Stimulated activated CD4-positive, alpha-beta T cell treated with anti-CD3 and anti-CD28 coated beads, Interleukin-1b, Interleukin-23, amount 100 ng/mL, for 24 hours (primary cell): Measurements from ENCODE around the gene NOL11.
"Not testable (repeated sequence)": the region's sequence is repeated elsewhere in the genome, so short reads cannot be mapped to it uniquely, and the experiment has no call there.

Source experiments
- DNase-seq, 4 experiments: peaks; one replicate each; pipeline ENCODE4 v3.0.0-alpha.2; 2020; ENCODE audit warnings: low read depth in 4 of 4, low spot score in 1 of 4

NOL11 gene

GRCh38 chr17:67708378-67708777, 9.4 kb upstream of the NOL11 start:
- DNase-seq: no peak

- DNase-seq: no peak
Measured at GRCh38 chr17:67711916-67712315, 5.8 kb upstream of the NOL11 start.

DNA sequence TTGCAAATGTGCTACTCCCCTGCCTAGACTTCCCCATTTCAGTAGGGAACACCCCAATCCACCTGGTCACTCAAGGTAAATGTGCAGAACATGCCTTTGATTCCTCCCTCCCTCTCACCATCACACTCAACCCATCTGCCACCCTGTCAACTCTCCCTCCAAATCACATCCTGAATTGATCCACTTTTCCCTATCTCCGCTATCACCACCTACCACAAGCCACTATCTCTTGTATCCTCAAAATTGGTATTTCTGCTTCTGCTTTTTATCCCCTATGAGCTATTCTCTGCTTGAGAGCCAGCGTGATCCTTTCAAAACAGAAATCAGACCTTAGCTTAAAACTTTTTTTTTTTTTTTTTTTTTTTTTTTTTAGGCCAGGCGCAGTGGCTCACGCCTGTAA, 5.4 kb upstream of the NOL11 start:
- no peak for DNase-seq

DNA sequence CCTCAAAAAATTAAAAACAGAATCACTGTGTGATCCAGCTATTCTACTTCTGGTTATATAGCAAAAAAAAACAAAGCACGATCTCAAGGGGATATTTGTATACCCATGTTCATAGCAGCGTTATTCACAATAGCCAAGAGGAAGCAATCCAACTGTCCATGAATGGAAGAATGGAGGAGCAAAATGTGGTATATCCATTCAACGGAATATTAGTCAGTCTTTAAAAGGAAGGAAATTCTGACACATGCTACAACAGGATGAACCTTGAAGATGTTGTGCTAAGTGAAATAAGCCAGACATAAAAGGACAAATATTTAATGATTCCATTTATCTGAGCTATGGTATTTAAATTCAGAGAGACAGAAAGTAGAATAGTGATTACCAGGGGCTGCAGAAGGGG, 4.6 kb upstream of the NOL11 start:
- DNase-seq: no peak

GRCh38 chr17:67716405-67716798, 1.3 kb upstream of the NOL11 start:
- DNase-seq: no peak

GRCh38 chr17:67717192-67717623, 528 bp upstream of the NOL11 start:
- no peak for DNase-seq

DNA sequence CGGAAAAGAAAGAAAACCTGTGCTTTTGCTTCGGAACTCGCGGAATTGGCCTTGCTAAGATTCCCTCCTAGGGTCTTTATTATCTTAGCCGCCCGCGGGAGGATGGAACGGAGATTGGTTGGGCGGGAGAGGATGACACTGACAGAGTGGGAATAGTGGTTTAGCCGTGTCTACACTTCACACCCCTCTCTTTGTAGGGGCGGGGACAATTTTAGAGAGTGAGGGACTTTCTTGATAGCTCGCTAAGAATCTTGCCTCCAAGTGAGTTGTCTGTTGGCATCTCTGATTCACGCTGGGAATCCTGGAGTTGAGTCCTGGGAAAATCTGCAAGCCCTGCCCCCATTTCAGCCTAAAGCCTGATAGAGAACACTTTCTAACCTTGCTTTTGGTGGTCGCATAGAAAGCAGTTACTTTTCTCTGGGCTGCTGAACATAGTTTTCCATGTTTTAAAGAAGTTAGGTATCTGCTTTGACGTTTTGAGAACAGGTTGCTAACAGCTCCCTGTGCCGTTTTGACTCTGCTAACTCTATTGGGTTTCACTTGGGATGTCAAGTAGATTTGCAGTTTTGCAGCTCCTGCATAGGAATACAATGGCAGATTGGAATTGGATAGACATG, 697 bp downstream of the NOL11 start:
- peak in 2 of 4 experiments; percentile 16 to 23 for DNase-seq

DNA sequence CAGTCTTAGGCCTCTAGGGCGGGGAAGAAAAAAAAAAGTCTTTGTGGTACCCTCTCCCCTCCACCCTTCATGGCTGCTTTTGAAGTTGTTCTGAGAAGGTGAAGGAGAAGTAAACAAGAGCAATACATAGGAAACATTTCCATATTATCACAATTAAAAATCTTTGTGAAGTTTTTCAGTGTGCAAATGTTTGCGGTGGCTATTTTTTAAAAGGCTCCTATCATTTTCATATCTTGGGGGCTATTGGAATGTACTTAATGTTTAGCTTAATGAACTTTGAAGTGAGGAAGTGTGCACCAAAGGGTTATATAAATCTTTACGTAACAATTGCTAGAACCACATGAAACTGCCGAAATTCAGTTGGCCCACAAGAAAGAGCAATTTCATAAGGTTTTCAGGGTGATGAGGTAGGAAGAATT, 7.6 kb downstream of the NOL11 start:
- no peak for DNase-seq

DNA sequence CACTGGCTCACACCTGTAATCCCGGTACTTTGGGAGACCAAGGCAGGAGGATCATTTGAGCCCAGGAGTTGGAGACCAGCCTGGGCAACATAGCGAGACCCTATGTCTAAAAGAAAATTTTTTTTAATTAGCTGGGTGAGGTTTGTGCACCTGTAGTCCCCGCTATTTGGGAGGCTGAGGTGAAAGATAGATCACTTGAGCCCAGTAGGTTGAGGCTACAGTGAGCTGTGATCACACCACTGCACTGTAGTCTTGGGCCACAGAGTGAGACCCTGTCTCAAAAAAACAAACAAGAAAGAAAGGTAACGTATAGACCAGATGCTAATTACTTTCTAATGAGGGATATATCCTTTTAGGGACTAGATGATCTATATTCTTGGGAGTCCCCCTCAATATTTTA, 8.1 kb downstream of the NOL11 start:
- no peak for DNase-seq

DNA sequence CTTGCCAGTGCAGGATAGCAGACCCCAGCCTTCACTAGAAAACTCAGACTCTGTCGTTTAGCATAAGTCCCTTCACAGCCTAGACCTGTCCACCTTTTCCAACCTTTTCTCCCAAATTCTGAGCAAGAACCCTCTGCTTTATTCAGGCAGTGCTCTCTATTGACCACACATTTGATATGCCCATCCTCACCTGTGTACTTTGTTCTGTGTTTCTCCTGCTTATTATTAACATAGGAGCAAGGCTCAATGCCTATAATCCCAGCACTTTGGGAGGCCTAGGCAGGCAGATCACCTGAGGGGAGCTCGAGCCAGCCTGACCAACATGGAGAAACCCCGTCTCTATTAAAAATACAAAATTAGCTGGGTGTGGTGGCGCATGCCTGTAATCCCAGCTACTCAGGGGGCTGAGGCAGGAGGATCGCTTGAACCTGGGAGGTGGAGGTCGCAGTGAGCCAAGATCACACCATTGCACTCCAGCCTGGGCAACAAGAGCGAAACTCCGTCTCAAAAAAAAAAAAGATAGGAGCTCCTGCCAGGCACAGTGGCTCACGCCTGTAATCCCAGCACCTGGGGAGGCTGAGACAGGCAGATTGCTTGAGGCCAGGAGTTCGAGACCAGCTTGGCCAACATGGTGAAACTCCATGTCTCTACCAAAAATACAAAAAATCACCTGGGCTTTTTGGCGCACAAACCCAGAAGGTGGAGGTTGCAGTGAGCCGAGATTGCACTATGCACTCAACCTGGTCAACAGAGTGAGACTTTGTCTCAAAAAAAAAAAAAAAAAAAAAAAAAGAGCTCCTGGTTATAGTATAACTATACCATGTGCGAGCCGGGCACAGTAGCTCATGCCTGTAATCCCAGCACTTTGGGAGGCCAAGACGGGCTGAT, 9.7 kb downstream of the NOL11 start:
- DNase-seq: not testable (repeated sequence)

- no peak for DNase-seq
Measured at GRCh38 chr17:67729903-67730302, 12.2 kb downstream of the NOL11 start.

- DNase-seq: no peak
Measured at GRCh38 chr17:67730731-67731130, 13.0 kb downstream of the NOL11 start.

- no peak for DNase-seq
Measured at GRCh38 chr17:67733449-67733848, 15.7 kb downstream of the NOL11 start.

- no peak for DNase-seq
Measured at GRCh38 chr17:67737145-67737544, 19.4 kb downstream of the NOL11 start.

DNA sequence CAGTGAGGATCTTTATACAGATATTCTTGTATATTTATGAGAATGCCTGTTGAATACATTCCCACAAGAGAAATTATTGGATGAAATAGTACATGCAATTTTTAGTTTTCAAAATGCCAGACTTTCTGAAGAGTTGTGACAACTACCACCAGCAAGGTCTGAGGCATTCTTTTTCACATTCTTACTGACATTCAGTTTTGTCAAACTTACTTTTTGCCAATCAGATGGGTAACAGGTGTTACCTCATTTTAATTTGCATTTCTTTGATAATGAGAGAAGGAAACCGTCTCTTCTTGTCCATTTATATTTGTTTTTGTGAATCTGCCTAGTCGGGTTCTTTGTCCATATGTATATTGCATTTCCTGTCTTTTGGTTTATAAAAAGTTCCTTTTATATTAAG, 24.3 kb downstream of the NOL11 start:
- no peak for DNase-seq

GRCh38 chr17:67746704-67747571, 29.2 kb downstream of the NOL11 start:
- no peak for DNase-seq

- DNase-seq: no peak
Measured at GRCh38 chr17:67747681-67748235, 30.0 kb downstream of the NOL11 start.

DNA sequence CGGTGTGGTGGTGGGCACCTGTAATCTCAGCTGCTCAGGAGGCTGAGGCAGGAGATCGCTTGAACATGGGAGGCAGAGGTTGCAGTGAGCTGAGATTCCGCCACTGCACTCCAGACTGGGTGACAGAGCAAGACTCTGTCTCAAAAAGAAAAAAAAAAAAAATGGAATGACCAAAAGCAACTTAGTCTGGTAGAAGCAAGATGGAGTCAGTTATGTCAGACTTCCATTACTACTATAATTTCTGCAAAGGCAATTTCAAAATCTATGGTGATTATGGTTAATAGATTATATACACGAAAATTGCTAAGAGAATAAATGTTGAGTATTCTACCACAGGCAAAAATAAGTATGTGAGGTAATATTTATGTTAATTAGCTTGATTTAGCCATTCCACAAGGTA, 32.3 kb downstream of the NOL11 start:
- DNase-seq: no peak

GRCh38 chr17:67751101-67752074, 33.7 kb downstream of the NOL11 start:
- no peak for DNase-seq

GRCh38 chr17:67752160-67752559, 34.4 kb downstream of the NOL11 start:
- not testable (repeated sequence) for DNase-seq
